HT1080 (cell line): Measurements from ENCODE around the gene CRB1. TPM values are rescaled to one million over a fixed set of nuclear protein-coding genes. Genes with fewer than 3 reads are reported as not detected.

Experiments used
- DNase-seq: peaks from one replicate; pipeline ENCODE4 v3.0.0-alpha.2; 2015; ENCODE audit warnings: low read depth
- total RNA-seq: library from RNA; depleted of rRNA; stranded (reverse); fragments of >200 nt; shearing (Covaris generic); gene quantifications from 2 replicates; pipeline ENCODE4 v1.2.3, GENCODE V29; 2014

CRB1 gene
- total RNA-seq, 1 experiment from 2014 or later, result not detected

- no peak for DNase-seq
These were observed 35.4 kb downstream of the CRB1 start for GRCh38 chr1:197303463-197303862.

- no peak for DNase-seq
These were observed 36.7 kb downstream of the CRB1 start for GRCh38 chr1:197304638-197305200.

- DNase-seq, result no peak
These were observed 37.9 kb downstream of the CRB1 start for GRCh38 chr1:197305925-197306324.

GRCh38 chr1:197306381-197307062 lies 38.5 kb downstream of the CRB1 start:
- no peak for DNase-seq

GRCh38 chr1:197307136-197307535 lies 39.1 kb downstream of the CRB1 start:
- DNase-seq, result no peak

GRCh38 chr1:197307551-197307950 lies 39.5 kb downstream of the CRB1 start:
- no peak for DNase-seq

GRCh38 chr1:197311081-197311480 lies 43.0 kb downstream of the CRB1 start:
- DNase-seq, result no peak

- DNase-seq, result no peak
These were observed 44.1 kb downstream of the CRB1 start for GRCh38 chr1:197312163-197312562.

GRCh38 chr1:197313713-197314112 lies 45.7 kb downstream of the CRB1 start:
- no peak for DNase-seq

- DNase-seq, result no peak
These were observed 46.6 kb downstream of the CRB1 start for GRCh38 chr1:197314682-197315081.

GRCh38 chr1:197319631-197320030 lies 51.6 kb downstream of the CRB1 start:
- no peak for DNase-seq

- DNase-seq, result peak; percentile 24
These were observed 53.0 kb downstream of the CRB1 start for GRCh38 chr1:197320991-197321531.

- no peak for DNase-seq
These were observed 53.8 kb downstream of the CRB1 start for GRCh38 chr1:197321811-197322210.

- peak; percentile 29 for DNase-seq
These were observed 59.8 kb downstream of the CRB1 start for GRCh38 chr1:197327776-197328364.

GRCh38 chr1:197330213-197330612 lies 62.2 kb downstream of the CRB1 start:
- no peak for DNase-seq

GRCh38 chr1:197331565-197331964 lies 63.5 kb downstream of the CRB1 start:
- no peak for DNase-seq

- DNase-seq, result no peak
These were observed 65.0 kb downstream of the CRB1 start for GRCh38 chr1:197333041-197333440.

- DNase-seq, result no peak
These were observed 68.5 kb downstream of the CRB1 start for GRCh38 chr1:197336571-197336970.

- DNase-seq, result no peak
These were observed 71.3 kb downstream of the CRB1 start for GRCh38 chr1:197339106-197340060.

GRCh38 chr1:197341626-197342025 lies 73.6 kb downstream of the CRB1 start:
- DNase-seq, result no peak

- no peak for DNase-seq
These were observed 74.1 kb downstream of the CRB1 start for GRCh38 chr1:197342044-197342565.
